ENCODE results near the gene FBXL19.

DNA sequence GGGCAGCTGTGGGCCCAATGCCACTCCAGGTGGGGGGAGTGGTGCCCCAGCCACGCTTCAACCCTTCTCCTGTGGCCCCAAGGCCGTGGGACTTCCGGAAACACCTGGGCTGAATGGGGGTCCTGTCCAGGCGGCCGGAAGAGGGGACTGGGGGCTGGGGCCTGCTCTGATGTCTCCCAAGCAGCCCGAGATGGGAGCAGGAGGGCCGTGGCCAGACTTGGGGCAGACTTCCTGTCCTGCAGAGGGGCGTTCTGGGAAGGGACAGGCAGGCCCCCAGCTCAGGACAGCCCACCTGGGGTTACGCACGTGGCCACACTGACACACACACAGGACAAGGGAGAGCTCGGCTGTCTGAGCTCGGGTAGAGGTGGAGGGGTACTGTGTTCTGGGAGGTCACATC lies 66.7 kb downstream of the FBXL19 start:
- TF ChIP-seq ZNF431 (CRISPR knock-in tag; IDR thresholded peaks at IDR 0.05; ENCODE audit: borderline replicate concordance, low read depth) = no peak
- TF ChIP-seq, protein P1, sequence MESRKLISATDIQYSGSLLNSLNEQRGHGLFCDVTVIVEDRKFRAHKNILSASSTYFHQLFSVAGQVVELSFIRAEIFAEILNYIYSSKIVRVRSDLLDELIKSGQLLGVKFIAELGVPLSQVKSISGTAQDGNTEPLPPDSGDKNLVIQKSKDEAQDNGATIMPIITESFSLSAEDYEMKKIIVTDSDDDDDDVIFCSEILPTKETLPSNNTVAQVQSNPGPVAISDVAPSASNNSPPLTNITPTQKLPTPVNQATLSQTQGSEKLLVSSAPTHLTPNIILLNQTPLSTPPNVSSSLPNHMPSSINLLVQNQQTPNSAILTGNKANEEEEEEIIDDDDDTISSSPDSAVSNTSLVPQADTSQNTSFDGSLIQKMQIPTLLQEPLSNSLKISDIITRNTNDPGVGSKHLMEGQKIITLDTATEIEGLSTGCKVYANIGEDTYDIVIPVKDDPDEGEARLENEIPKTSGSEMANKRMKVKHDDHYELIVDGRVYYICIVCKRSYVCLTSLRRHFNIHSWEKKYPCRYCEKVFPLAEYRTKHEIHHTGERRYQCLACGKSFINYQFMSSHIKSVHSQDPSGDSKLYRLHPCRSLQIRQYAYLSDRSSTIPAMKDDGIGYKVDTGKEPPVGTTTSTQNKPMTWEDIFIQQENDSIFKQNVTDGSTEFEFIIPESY (CRISPR knock-in tag; IDR thresholded peaks at IDR 0.05) = no peak
- no peak for TF ChIP-seq AKAP8 (CRISPR knock-in tag; IDR thresholded peaks at IDR 0.05)
- TF ChIP-seq TP53 (CRISPR knock-in tag; conservative IDR thresholded peaks at IDR 0.05) = no peak
- no peak for TF ChIP-seq PAX8 (CRISPR knock-in tag; IDR thresholded peaks at IDR 0.05; ENCODE audit: borderline replicate concordance)
- no peak for TF ChIP-seq FOXK2 (IDR thresholded peaks at IDR 0.05)
- TF ChIP-seq, protein P2, sequence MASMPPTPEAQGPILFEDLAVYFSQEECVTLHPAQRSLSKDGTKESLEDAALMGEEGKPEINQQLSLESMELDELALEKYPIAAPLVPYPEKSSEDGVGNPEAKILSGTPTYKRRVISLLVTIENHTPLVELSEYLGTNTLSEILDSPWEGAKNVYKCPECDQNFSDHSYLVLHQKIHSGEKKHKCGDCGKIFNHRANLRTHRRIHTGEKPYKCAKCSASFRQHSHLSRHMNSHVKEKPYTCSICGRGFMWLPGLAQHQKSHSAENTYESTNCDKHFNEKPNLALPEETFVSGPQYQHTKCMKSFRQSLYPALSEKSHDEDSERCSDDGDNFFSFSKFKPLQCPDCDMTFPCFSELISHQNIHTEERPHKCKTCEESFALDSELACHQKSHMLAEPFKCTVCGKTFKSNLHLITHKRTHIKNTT (CRISPR knock-in tag; IDR thresholded peaks at IDR 0.05) = no peak
- TF ChIP-seq ATF6 (CRISPR knock-in tag; conservative IDR thresholded peaks at IDR 0.05) = no peak
- no peak for TF ChIP-seq KDM5B (CRISPR knock-in tag; IDR thresholded peaks at IDR 0.05; ENCODE audit: borderline replicate concordance)
- no peak for TF ChIP-seq CHCHD3 (CRISPR knock-in tag; IDR thresholded peaks at IDR 0.05)
- no peak for TF ChIP-seq HNF4A (CRISPR knock-in tag; IDR thresholded peaks at IDR 0.05)

Measured in HepG2 (cell line).